ENCODE measurements around the gene CPA5. TPM values are rescaled to one million over a fixed set of nuclear protein-coding genes. Genes with fewer than 3 reads are reported as not detected.

CPA5 gene
- polyA plus RNA-seq, 1 of the 3 experiments (the other 2 are of a cell fraction): 1.3 TPM

DNA sequence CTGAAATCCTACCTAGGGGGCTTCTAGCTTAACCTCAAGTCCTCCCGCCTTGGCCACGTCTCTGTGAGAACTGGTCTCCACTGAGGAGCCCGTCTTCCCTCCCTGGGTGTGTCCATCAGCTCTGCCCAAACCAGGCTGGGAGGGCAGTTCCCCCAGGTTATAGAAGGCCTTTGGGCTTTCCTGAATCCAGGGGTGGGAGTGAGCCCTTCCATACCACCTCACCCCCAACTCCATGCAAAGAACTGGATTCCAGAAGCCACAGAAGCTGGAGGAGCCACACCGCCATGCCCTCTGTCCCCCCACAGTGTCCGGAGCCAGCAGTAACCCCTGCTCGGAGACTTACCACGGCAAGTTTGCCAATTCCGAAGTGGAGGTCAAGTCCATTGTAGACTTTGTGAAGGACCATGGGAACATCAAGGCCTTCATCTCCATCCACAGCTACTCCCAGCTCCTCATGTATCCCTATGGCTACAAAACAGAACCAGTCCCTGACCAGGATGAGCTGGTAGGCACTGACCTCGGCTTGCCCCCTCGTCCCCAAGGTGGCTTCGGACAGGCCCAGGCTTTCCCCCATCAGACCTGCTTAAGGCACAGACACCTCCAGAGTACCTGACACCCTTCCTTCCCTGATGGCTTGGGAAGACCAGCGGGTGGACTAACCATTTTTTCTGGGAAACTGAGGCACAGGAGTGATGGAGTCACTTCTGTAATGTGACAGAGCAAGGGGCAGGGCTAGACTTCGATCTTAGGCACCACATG is 40.4 kb downstream of the CPA5 start (continued):
- TF ChIP-seq, protein P1, sequence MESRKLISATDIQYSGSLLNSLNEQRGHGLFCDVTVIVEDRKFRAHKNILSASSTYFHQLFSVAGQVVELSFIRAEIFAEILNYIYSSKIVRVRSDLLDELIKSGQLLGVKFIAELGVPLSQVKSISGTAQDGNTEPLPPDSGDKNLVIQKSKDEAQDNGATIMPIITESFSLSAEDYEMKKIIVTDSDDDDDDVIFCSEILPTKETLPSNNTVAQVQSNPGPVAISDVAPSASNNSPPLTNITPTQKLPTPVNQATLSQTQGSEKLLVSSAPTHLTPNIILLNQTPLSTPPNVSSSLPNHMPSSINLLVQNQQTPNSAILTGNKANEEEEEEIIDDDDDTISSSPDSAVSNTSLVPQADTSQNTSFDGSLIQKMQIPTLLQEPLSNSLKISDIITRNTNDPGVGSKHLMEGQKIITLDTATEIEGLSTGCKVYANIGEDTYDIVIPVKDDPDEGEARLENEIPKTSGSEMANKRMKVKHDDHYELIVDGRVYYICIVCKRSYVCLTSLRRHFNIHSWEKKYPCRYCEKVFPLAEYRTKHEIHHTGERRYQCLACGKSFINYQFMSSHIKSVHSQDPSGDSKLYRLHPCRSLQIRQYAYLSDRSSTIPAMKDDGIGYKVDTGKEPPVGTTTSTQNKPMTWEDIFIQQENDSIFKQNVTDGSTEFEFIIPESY (IDR thresholded peaks at IDR 0.05; ENCODE audit: borderline replicate concordance, low read depth): no peak
- no peak for TF ChIP-seq RCOR1 (IDR thresholded peaks at IDR 0.05; ENCODE audit: low read length)
- no peak for TF ChIP-seq YY1 (IDR thresholded peaks at IDR 0.05; ENCODE audit: low read depth)
- no peak for TF ChIP-seq GATA2 (CRISPR knock-in tag; IDR thresholded peaks at IDR 0.05)

DNA sequence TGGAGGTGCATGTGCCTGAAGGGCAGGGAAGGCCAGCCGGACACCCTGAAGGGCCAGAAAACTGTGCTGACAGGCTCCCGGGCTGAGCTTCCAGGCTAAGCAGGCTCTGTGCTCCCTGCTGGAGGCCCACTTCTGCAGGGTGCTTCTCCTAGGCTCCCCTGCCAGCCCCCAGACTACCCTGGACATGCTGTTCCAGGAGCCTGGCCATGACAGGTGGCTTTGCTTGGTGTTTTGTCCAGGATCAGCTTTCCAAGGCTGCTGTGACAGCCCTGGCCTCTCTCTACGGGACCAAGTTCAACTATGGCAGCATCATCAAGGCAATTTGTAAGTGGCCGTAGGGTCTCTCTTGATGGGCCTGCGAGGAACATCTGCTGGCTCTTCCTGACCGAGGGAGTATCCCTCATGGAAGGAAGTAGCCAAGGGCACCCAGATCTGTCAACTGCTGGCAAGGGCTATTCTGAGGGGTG is 41.0 kb downstream of the CPA5 start:
- no peaks in the 10 kb centered on the region for H3K9me3 ChIP-seq
- CTCF ChIA-PET: interaction anchor here (1.2 kb wide), 1 partner anchor 192 kb away, joined by 3 read pairs; no protein-coding TSS in a partner anchor

DNA sequence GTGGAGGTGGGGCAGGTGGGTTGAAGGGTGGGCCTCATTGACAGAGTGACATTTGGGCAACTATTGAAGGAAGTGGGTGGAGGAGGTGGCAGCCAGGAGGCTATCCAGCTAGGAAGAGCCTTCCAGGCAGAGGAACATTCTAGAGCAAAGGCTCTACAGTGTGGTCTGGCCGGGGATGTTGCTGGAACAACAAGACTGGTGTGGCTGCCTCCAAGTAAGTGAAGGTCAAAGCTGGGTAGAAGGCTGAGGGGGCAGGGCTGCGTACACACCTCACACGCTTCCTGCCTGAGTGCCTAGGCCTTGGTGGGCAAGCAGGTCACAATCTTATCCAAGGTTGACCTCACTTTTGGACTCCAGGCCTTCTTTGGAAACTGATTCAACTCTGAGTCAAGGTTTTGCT is 42.3 kb downstream of the CPA5 start:
- Histone ChIP-seq H4K20me1 (ENCODE audit: insufficient read depth) (no peaks in the 10 kb centered on the region), H3K4me3 (ENCODE audit: low read depth in 2 of 2, low read length in 1 of 2) (no peak overlapping the region), H3K36me3 (replicated peaks in 1 of 2; ENCODE audit: control insufficient read depth in 1 of 2, insufficient read depth in 2 of 2, low read length in 1 of 2) (no peaks in the 10 kb centered on the region), H3K4me2 (no peak overlapping the region), H3F3A (replicated peaks; ENCODE audit: insufficient read depth) (no peaks in the 10 kb centered on the region), H3K4me1 (ENCODE audit: control insufficient read depth in 1 of 2, insufficient read depth in 2 of 2, low read depth in 1 of 2, low read length in 1 of 2) (no peaks in the 10 kb centered on the region), H3K9ac (no peak overlapping the region), H3K9me3 (no peaks in the 10 kb centered on the region), H3K27me3 (ENCODE audit: insufficient read depth) (no peaks in the 10 kb centered on the region), H3K9me2 (no peaks in the 10 kb centered on the region), H2AFZ (ENCODE audit: low read depth) (no peak overlapping the region), H3K27ac (ENCODE audit: low read depth in 2 of 2, low read length in 1 of 2) (no peak overlapping the region), H3K79me2 (ENCODE audit: insufficient read depth) (no peaks in the 10 kb centered on the region)
- ChIA-PET CTCF (interaction anchor here (1.2 kb wide), 1 partner anchor 11 kb away, joined by 5 read pairs; no protein-coding TSS in a partner anchor), POLR2A (no interaction called here)
- 100% methylated on average over 1 of the region's 3 CpGs for WGBS (ENCODE audit: low lambda C conversion rate)
- no peak for DNase-seq
- no peak for TF ChIP-seq RFX5 (IDR thresholded peaks at IDR 0.05; ENCODE audit: low read length)
- no peak for TF ChIP-seq MXI1 (IDR thresholded peaks at IDR 0.05; ENCODE audit: low read depth, low read length)
- no peak for TF ChIP-seq FOSL2 (IDR thresholded peaks at IDR 0.05; ENCODE audit: borderline replicate concordance, low read depth)
- no peak for TF ChIP-seq GABPA (IDR thresholded peaks at IDR 0.05; ENCODE audit: low read depth)
- no peak for TF ChIP-seq YY1 (IDR thresholded peaks at IDR 0.05; ENCODE audit: low read depth)
- no peak for TF ChIP-seq CHD2 (IDR thresholded peaks at IDR 0.05; ENCODE audit: low read length, partially characterized antibody)
- TF ChIP-seq TEAD4 (IDR thresholded peaks at IDR 0.05; ENCODE audit: borderline replicate concordance, insufficient read depth): no peak
- TF ChIP-seq, protein P2, sequence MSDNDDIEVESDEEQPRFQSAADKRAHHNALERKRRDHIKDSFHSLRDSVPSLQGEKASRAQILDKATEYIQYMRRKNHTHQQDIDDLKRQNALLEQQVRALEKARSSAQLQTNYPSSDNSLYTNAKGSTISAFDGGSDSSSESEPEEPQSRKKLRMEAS (IDR thresholded peaks at IDR 0.05; ENCODE audit: low read depth): no peak
- TF ChIP-seq, protein P3, sequence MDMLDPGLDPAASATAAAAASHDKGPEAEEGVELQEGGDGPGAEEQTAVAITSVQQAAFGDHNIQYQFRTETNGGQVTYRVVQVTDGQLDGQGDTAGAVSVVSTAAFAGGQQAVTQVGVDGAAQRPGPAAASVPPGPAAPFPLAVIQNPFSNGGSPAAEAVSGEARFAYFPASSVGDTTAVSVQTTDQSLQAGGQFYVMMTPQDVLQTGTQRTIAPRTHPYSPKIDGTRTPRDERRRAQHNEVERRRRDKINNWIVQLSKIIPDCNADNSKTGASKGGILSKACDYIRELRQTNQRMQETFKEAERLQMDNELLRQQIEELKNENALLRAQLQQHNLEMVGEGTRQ (IDR thresholded peaks at IDR 0.05; ENCODE audit: borderline replicate concordance, low read depth, low read length): no peak
- TF ChIP-seq, protein P1 (IDR thresholded peaks at IDR 0.05; ENCODE audit: borderline replicate concordance, low read depth): no peak
- TF ChIP-seq NRF1 (IDR thresholded peaks at IDR 0.05; ENCODE audit: low read depth, low read length): no peak
- no peak for TF ChIP-seq SIN3A (IDR thresholded peaks at IDR 0.05; ENCODE audit: borderline replicate concordance, low read depth, low read length)
- no peak for TF ChIP-seq GATA2 (CRISPR knock-in tag; IDR thresholded peaks at IDR 0.05)

More for the DNA sequence above, 41.0 kb downstream of the CPA5 start:
- Histone ChIP-seq H3K27ac (ENCODE audit: low read depth in 2 of 2, low read length in 1 of 2) (no peak overlapping the region), H4K20me1 (ENCODE audit: insufficient read depth) (no peaks in the 10 kb centered on the region), H3K4me1 (ENCODE audit: control insufficient read depth in 1 of 2, insufficient read depth in 2 of 2, low read depth in 1 of 2, low read length in 1 of 2) (peaks cover 0 to 6% of the 10 kb centered on the region in 2 experiments; a peak in 1 of 4 replicates), H3F3A (replicated peaks; ENCODE audit: insufficient read depth) (no peaks in the 10 kb centered on the region), H2AFZ (ENCODE audit: low read depth) (no peak overlapping the region), H3K79me2 (ENCODE audit: insufficient read depth) (no peaks in the 10 kb centered on the region), H3K4me3 (ENCODE audit: low read depth in 2 of 2, low read length in 1 of 2) (no peak overlapping the region), H3K9me2 (no peaks in the 10 kb centered on the region), H3K9ac (no peak overlapping the region), H3K27me3 (ENCODE audit: insufficient read depth) (no peaks in the 10 kb centered on the region), H3K4me2 (no peak overlapping the region), H3K36me3 (replicated peaks in 1 of 2; ENCODE audit: control insufficient read depth in 1 of 2, insufficient read depth in 2 of 2, low read length in 1 of 2) (no peaks in the 10 kb centered on the region)
- no peak for TF ChIP-seq EP300 (IDR thresholded peaks at IDR 0.05; ENCODE audit: borderline replicate concordance in 1 of 2, low read depth in 1 of 2, low read length in 1 of 2)
- TF ChIP-seq, protein P2 (IDR thresholded peaks at IDR 0.05; ENCODE audit: low read depth): no peak
- no peak for TF ChIP-seq NFIC (IDR thresholded peaks at IDR 0.05; ENCODE audit: borderline replicate concordance)
- TF ChIP-seq FOXJ3 (CRISPR knock-in tag; IDR thresholded peaks at IDR 0.05): no peak
- no peak for TF ChIP-seq FOSL2 (IDR thresholded peaks at IDR 0.05; ENCODE audit: borderline replicate concordance, low read depth)
- no peak for TF ChIP-seq NRF1 (IDR thresholded peaks at IDR 0.05; ENCODE audit: low read depth, low read length)
- POLR2A ChIA-PET: no interaction called here
- no peak for DNase-seq
- 93% methylated on average over 4 of the region's 6 CpGs for WGBS (ENCODE audit: low lambda C conversion rate)

Data from SK-N-SH (cell line).